H9 (cell line): ENCODE measurements around the gene TNPO2. TPM values are rescaled to one million over a fixed set of nuclear protein-coding genes. Genes with fewer than 3 reads are reported as not detected.

Source experiments
- DNase-seq: peaks from one replicate; pipeline ENCODE4 v3.0.0-alpha.2; 2017
- H2AFZ ChIP-seq: one replicate; pipeline ENCODE4 v1.6.1; 2013; ENCODE audit warnings: mild to moderate bottlenecking, low read length, control low read depth, moderate library complexity
- H2AK5ac ChIP-seq: 2 replicates; pipeline ENCODE4 v1.6.1; 2013; ENCODE audit warnings: low read length, control low read depth, mixed read lengths; ENCODE audit not compliant: insufficient read length
- H2BK120ac ChIP-seq: one replicate; pipeline ENCODE4 v1.6.1; 2013; ENCODE audit warnings: low read depth, mild to moderate bottlenecking, low read length, control low read depth, inconsistent platforms; ENCODE audit not compliant: poor library complexity, severe bottlenecking
- H2BK12ac ChIP-seq: 2 replicates; pipeline ENCODE4 v1.6.1; 2013; ENCODE audit warnings: low read length, control low read depth, mixed read lengths, low read depth; ENCODE audit not compliant: insufficient read length
- H2BK15ac ChIP-seq: 2 replicates; pipeline ENCODE4 v1.6.1; 2013; ENCODE audit warnings: low read depth, low read length, control low read depth
- H2BK20ac ChIP-seq: one replicate; pipeline ENCODE4 v1.6.1; 2013; ENCODE audit warnings: low read depth, mild to moderate bottlenecking, low read length, control low read depth, inconsistent platforms; ENCODE audit not compliant: poor library complexity, severe bottlenecking
- H2BK5ac ChIP-seq: 2 replicates; pipeline ENCODE4 v1.6.1; 2013; ENCODE audit warnings: low read length, control low read depth, mixed read lengths; ENCODE audit not compliant: insufficient read length
- H3K14ac ChIP-seq: 2 replicates; pipeline ENCODE4 v1.6.1; 2013; ENCODE audit warnings: low read length, control low read depth; ENCODE audit not compliant: insufficient read depth
- H3K18ac ChIP-seq: 2 replicates; pipeline ENCODE4 v1.6.1; 2013; ENCODE audit warnings: low read depth, mild to moderate bottlenecking, mixed read lengths, low read length, control low read depth; ENCODE audit not compliant: insufficient read length
- H3K23ac ChIP-seq: 2 replicates; pipeline ENCODE4 v1.6.1; 2013; ENCODE audit warnings: low read length, control low read depth, mixed read lengths, low read depth; ENCODE audit not compliant: insufficient read length
- H3K23me2 ChIP-seq: 2 replicates; pipeline ENCODE4 v1.6.1; 2013; ENCODE audit warnings: low read depth, mild to moderate bottlenecking, mixed read lengths, low read length, control low read depth; ENCODE audit not compliant: insufficient read length, poor library complexity, severe bottlenecking
- H3K27ac ChIP-seq: 2 replicates; pipeline ENCODE4 v1.5.1; 2013; ENCODE audit warnings: low read length, control low read depth, mixed read lengths, low read depth; ENCODE audit not compliant: insufficient read length
- H3K27me3 ChIP-seq: 2 replicates; pipeline ENCODE4 v1.6.1; 2013; ENCODE audit warnings: low read length, control low read depth, inconsistent platforms; ENCODE audit not compliant: insufficient read depth
- H3K4ac ChIP-seq: 2 replicates; pipeline ENCODE4 v1.6.1; 2013; ENCODE audit warnings: low read depth, mild to moderate bottlenecking, control low read depth, inconsistent platforms, low read length, moderate library complexity
- H3K4me1 ChIP-seq: 2 replicates; pipeline ENCODE4 v1.6.1; 2013; ENCODE audit warnings: low read length, control low read depth, inconsistent platforms; ENCODE audit not compliant: insufficient read depth
- H3K4me2 ChIP-seq: 2 replicates; pipeline ENCODE4 v1.6.1; 2013; ENCODE audit warnings: low read length, control low read depth, mixed read lengths; ENCODE audit not compliant: insufficient read length, insufficient read depth
- H3K56ac ChIP-seq: 2 replicates; pipeline ENCODE4 v1.6.1; 2013; ENCODE audit warnings: low read depth, mild to moderate bottlenecking, mixed read lengths, low read length, control low read depth; ENCODE audit not compliant: insufficient read length
- H3K79me1 ChIP-seq: 2 replicates; pipeline ENCODE4 v1.6.1; 2013; ENCODE audit warnings: low read depth, mild to moderate bottlenecking, moderate library complexity, low read length, control low read depth, inconsistent platforms; ENCODE audit not compliant: insufficient read depth, poor library complexity, severe bottlenecking
- H3K79me2 ChIP-seq: 2 replicates; pipeline ENCODE4 v1.6.1; 2013; ENCODE audit warnings: low read length, control low read depth, inconsistent platforms; ENCODE audit not compliant: insufficient read depth
- H3K9ac ChIP-seq: 2 replicates; pipeline ENCODE4 v1.6.1; 2013; ENCODE audit warnings: low read length, control low read depth, mixed read lengths; ENCODE audit not compliant: insufficient read length; ENCODE audit errors: extremely low read depth
- H3K9me3 ChIP-seq: one replicate; pipeline ENCODE4 v1.6.1; 2013; ENCODE audit warnings: low read depth, low read length, inconsistent platforms; ENCODE audit not compliant: control insufficient read depth
- H3T11ph ChIP-seq: one replicate; pipeline ENCODE4 v1.6.1; 2013; ENCODE audit warnings: mild to moderate bottlenecking, low read length, control low read depth, inconsistent platforms
- H4K20me1 ChIP-seq: one replicate; pipeline ENCODE4 v1.6.1; 2013; ENCODE audit not compliant: control insufficient read depth, insufficient read length, insufficient read depth
- H4K5ac ChIP-seq: 2 replicates; pipeline ENCODE4 v1.6.1; 2013; ENCODE audit warnings: low read depth, mild to moderate bottlenecking, mixed read lengths, low read length, control low read depth; ENCODE audit not compliant: insufficient read length
- H4K8ac ChIP-seq: replicated peaks from 2 replicates; pipeline ENCODE4 v1.6.1; 2013; ENCODE audit warnings: low read length, control low read depth, mixed read lengths, low read depth; ENCODE audit not compliant: insufficient read length
- H4K91ac ChIP-seq: 2 replicates; pipeline ENCODE4 v1.6.1; 2013; ENCODE audit warnings: low read depth, mild to moderate bottlenecking, moderate library complexity, mixed read lengths, low read length, control low read depth; ENCODE audit not compliant: insufficient read length
- H3K27ac Mint-ChIP-seq, 3 experiments: 2 replicates in 2 of 3; 3 replicates in 1 of 3; pipeline ENCODE4 v1.8.0; 2020 to 2021; ENCODE audit warnings: mixed read lengths in 3 of 3, mild to moderate bottlenecking in 1 of 3, moderate library complexity in 1 of 3
- H3K27me3 Mint-ChIP-seq: 2 replicates; pipeline ENCODE4 v1.8.0; 2021; ENCODE audit warnings: low read depth, mild to moderate bottlenecking, moderate library complexity, mixed read lengths
- H3K36me3 Mint-ChIP-seq, 3 experiments: 2 replicates in 2 of 3; 3 replicates in 1 of 3; pipeline ENCODE4 v1.8.0; 2020 to 2021; ENCODE audit warnings: low read depth in 3 of 3, mixed read lengths in 3 of 3; ENCODE audit not compliant: insufficient read depth in 1 of 3
- H3K4me1 Mint-ChIP-seq, 2 experiments: 2 replicates each; pipeline ENCODE4 v1.8.0; 2020; ENCODE audit warnings: mixed read lengths in 2 of 2
- H3K4me3 Mint-ChIP-seq, 2 experiments: 2 replicates in 1 of 2; 3 replicates in 1 of 2; pipeline ENCODE4 v1.8.0; 2020 to 2021; ENCODE audit warnings: mild to moderate bottlenecking in 2 of 2, mixed read lengths in 2 of 2, moderate library complexity in 1 of 2
- H3K9me3 Mint-ChIP-seq, 2 experiments: 2 replicates in 1 of 2; 3 replicates in 1 of 2; pipeline ENCODE4 v1.8.0; 2020; ENCODE audit warnings: mild to moderate bottlenecking in 2 of 2, mixed read lengths in 2 of 2, moderate library complexity in 1 of 2
- CTCF ChIP-seq: fragments of 200-600 bp; sonication (generic); conservative IDR thresholded peaks from 3 replicates; pipeline ENCODE4 v1.8.0; 2021; ENCODE audit warnings: antibody characterized with exemption, mild to moderate bottlenecking
- WGBS: extraction: QIAGEN DNeasy Blood & Tissue Kit; methylation state at CpG from one replicate; pipeline ENCODE4 v1.1.7; 2013; ENCODE audit warnings: missing lambda C conversion rate, low lambda C conversion rate, mixed read lengths; ENCODE audit not compliant: insufficient read length; ENCODE audit errors: extremely low coverage; 5-methylcytosine and 5-hydroxymethylcytosine counted together
- total RNA-seq: library from RNA; stranded (reverse); gene quantifications from 2 replicates; pipeline ENCODE4 v1.2.1, GENCODE V29; 2021

The TNPO2 gene
- total RNA-seq, 1 experiment from 2014 or later = 159 TPM

GRCh38 chr19:12689581-12690216 is 34.0 kb downstream of the TNPO2 start:
- H2BK5ac ChIP-seq = no peak overlapping the region
- H2BK20ac ChIP-seq = no peak overlapping the region
- no peaks in the 10 kb centered on the region for H3K27me3 ChIP-seq
- H4K8ac ChIP-seq = no peak overlapping the region
- no peak overlapping the region for H2AK5ac ChIP-seq
- no peaks in the 10 kb centered on the region for H3K9me3 ChIP-seq
- Mint-ChIP-seq H3K36me3 (no peaks in the 10 kb centered on the region; a peak in 1 of 7 replicates), H3K4me3 (no peak overlapping the region; a peak in 1 of 5 replicates), H3K4me1 (no peaks in the 10 kb centered on the region), H3K27me3 (no peaks in the 10 kb centered on the region; the same call in 1 of the 2 replicates), H3K27ac (no peak overlapping the region), H3K9me3 (no peaks in the 10 kb centered on the region)
- no peaks in the 10 kb centered on the region for H4K20me1 ChIP-seq
- no peak overlapping the region for H3K27ac ChIP-seq
- H3K4ac ChIP-seq = no peak overlapping the region
- no peak overlapping the region for H3T11ph ChIP-seq
- H4K5ac ChIP-seq = no peak overlapping the region
- no peaks in the 10 kb centered on the region for H3K4me1 ChIP-seq
- no peak overlapping the region for H3K18ac ChIP-seq
- H2BK15ac ChIP-seq = no peak overlapping the region
- no peak for DNase-seq
- no peaks in the 10 kb centered on the region for H3K79me1 ChIP-seq
- H2BK12ac ChIP-seq = no peak overlapping the region
- H4K91ac ChIP-seq = no peak overlapping the region
- TF ChIP-seq CTCF = no peak
- no peaks in the 10 kb centered on the region for H3K79me2 ChIP-seq
- no peaks in the 10 kb centered on the region for H3K23me2 ChIP-seq
- no peak overlapping the region for H2AFZ ChIP-seq
- no peak overlapping the region for H3K9ac ChIP-seq
- H2BK120ac ChIP-seq = no peak overlapping the region
- no peak overlapping the region for H3K23ac ChIP-seq
- no CpG with 5 or more reads among the region's 26 CpGs for WGBS
- H3K4me2 ChIP-seq = no peak overlapping the region
- H3K56ac ChIP-seq = no peak overlapping the region
- H3K14ac ChIP-seq = no peak overlapping the region
